ENCODE data around the gene FCGR3B.
"Not testable (repeated sequence)": the region's sequence is repeated elsewhere in the genome, so short reads cannot be mapped to it uniquely, and the experiment has no call there.

- TF ChIP-seq POLR2AphosphoS5, POLR2A, CTCF (IDR thresholded peaks at IDR 0.05): not testable (repeated sequence)
Observed at GRCh38 chr1:161582882-161583281, 48.1 kb downstream of the FCGR3B start.
